ENCODE measurements around the gene MRGPRF. TPM values are rescaled to one million over a fixed set of nuclear protein-coding genes. Genes with fewer than 3 reads are reported as not detected.

The MRGPRF gene
- total RNA-seq, 4 donors from 2014 or later: 17.9 to 119 (median 43.6) TPM

DNA sequence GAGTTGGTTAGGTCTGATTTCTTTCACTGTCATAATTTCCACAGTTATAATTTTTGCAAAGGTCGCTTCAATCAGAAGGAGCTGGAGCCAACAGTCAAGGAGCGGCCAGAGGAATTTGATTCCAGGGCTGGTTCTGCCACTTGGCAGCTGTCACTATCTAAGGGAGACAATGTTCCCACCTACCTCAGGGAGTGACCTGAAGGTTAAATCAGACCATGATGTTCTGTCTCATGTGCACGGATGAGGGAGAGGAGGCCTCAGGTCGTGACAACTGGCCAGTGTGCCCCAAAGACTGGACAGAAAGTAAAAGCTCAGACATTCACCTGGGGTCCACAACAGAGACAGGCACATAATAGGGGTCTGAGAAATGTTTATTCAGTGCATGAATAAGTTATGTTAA is 39.8 kb downstream of the MRGPRF start:
- Histone ChIP-seq H3K4me3 (no peak overlapping the region), H3K27me3 (peaks cover 10% of the 10 kb centered on the region), H3K36me3 (no peaks in the 10 kb centered on the region), H3K9me3 (no peaks in the 10 kb centered on the region), H3K27ac (no peak overlapping the region), H3K4me1 (no peaks in the 10 kb centered on the region)
- in situ Hi-C loops (cut with MboI; ENCODE audit: low pct_ligation_motif_present in 1 of 4, low pct_unique_long_range_greater_than_20kb in 1 of 4, low sequenced_read_pairs in 3 of 4) (no loop called here), intact Hi-C loops (cut with DNase I; ENCODE audit: low total_unique reads) (no loop called here)
- no peak for TF ChIP-seq POLR2A (IDR thresholded peaks at IDR 0.05)
- TF ChIP-seq EP300 (IDR thresholded peaks at IDR 0.05; ENCODE audit: low read depth): no peak
- TF ChIP-seq, protein P1, sequence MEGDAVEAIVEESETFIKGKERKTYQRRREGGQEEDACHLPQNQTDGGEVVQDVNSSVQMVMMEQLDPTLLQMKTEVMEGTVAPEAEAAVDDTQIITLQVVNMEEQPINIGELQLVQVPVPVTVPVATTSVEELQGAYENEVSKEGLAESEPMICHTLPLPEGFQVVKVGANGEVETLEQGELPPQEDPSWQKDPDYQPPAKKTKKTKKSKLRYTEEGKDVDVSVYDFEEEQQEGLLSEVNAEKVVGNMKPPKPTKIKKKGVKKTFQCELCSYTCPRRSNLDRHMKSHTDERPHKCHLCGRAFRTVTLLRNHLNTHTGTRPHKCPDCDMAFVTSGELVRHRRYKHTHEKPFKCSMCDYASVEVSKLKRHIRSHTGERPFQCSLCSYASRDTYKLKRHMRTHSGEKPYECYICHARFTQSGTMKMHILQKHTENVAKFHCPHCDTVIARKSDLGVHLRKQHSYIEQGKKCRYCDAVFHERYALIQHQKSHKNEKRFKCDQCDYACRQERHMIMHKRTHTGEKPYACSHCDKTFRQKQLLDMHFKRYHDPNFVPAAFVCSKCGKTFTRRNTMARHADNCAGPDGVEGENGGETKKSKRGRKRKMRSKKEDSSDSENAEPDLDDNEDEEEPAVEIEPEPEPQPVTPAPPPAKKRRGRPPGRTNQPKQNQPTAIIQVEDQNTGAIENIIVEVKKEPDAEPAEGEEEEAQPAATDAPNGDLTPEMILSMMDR (IDR thresholded peaks at IDR 0.05): no peak
- TF ChIP-seq POLR2AphosphoS5 (IDR thresholded peaks at IDR 0.05): no peak
- DNase-seq: no peak
- WGBS, 2 donors (ENCODE audit: low coverage in 1 of 2): 60 to 68% methylated on average over 1 to 4 of the region's 4 CpGs

- intact Hi-C loops (cut with DNase I; ENCODE audit: low total_unique reads) (no loop called here), in situ Hi-C loops (cut with MboI; ENCODE audit: low pct_ligation_motif_present in 1 of 4, low pct_unique_long_range_greater_than_20kb in 1 of 4, low sequenced_read_pairs in 3 of 4) (no loop called here)
- Histone ChIP-seq H3K36me3 (no peaks in the 10 kb centered on the region), H3K4me3 (no peak overlapping the region), H3K27ac (no peak overlapping the region), H3K27me3 (peaks cover 10% of the 10 kb centered on the region), H3K9me3 (no peaks in the 10 kb centered on the region), H3K4me1 (no peaks in the 10 kb centered on the region)
- WGBS, 2 donors (ENCODE audit: low coverage in 1 of 2): 88 to 92% methylated on average over 2 to 8 of the region's 8 CpGs
- TF ChIP-seq EP300 (IDR thresholded peaks at IDR 0.05; ENCODE audit: low read depth): no peak
- TF ChIP-seq, protein P1 (IDR thresholded peaks at IDR 0.05): no peak
- no peak for TF ChIP-seq POLR2A (IDR thresholded peaks at IDR 0.05)
- no peak for TF ChIP-seq POLR2AphosphoS5 (IDR thresholded peaks at IDR 0.05)
- peak; percentile 1 for DNase-seq
Observed at GRCh38 chr11:68970921-68971636, 42.0 kb downstream of the MRGPRF start.

GRCh38 chr11:68969386-68969785 is 43.7 kb downstream of the MRGPRF start:
- 27 to 73% methylated on average over 3 to 8 of the region's 8 CpGs for WGBS, 2 donors (ENCODE audit: low coverage in 1 of 2)
- Histone ChIP-seq H3K27me3 (peaks cover 10% of the 10 kb centered on the region), H3K36me3 (no peaks in the 10 kb centered on the region), H3K4me3 (no peak overlapping the region), H3K4me1 (no peaks in the 10 kb centered on the region), H3K9me3 (no peaks in the 10 kb centered on the region), H3K27ac (no peak overlapping the region)
- in situ Hi-C loops (cut with MboI; ENCODE audit: low pct_ligation_motif_present in 1 of 4, low pct_unique_long_range_greater_than_20kb in 1 of 4, low sequenced_read_pairs in 3 of 4): no loop called here
- TF ChIP-seq POLR2AphosphoS5 (IDR thresholded peaks at IDR 0.05): no peak
- TF ChIP-seq POLR2A (IDR thresholded peaks at IDR 0.05): no peak
- no peak for TF ChIP-seq EP300 (IDR thresholded peaks at IDR 0.05; ENCODE audit: low read depth)
- TF ChIP-seq, protein P1 (IDR thresholded peaks at IDR 0.05): no peak
- intact Hi-C loops (cut with DNase I; ENCODE audit: low total_unique reads): no loop called here
- no peak for DNase-seq

- in situ Hi-C loops (cut with MboI; ENCODE audit: low pct_ligation_motif_present in 1 of 4, low pct_unique_long_range_greater_than_20kb in 1 of 4, low sequenced_read_pairs in 3 of 4) (no loop called here), intact Hi-C loops (cut with DNase I; ENCODE audit: low total_unique reads) (no loop called here)
- Histone ChIP-seq H3K27ac (peak overlapping the region in 1 of 4 donors; percentile 25), H3K36me3 (no peaks in the 10 kb centered on the region), H3K9me3 (no peaks in the 10 kb centered on the region), H3K27me3 (peaks cover 10% of the 10 kb centered on the region), H3K4me3 (no peak overlapping the region), H3K4me1 (no peaks in the 10 kb centered on the region)
- TF ChIP-seq EP300 (IDR thresholded peaks at IDR 0.05; ENCODE audit: low read depth) (no peak), POLR2AphosphoS5 (IDR thresholded peaks at IDR 0.05) (no peak), POLR2A (IDR thresholded peaks at IDR 0.05) (no peak)
- TF ChIP-seq, protein P1 (IDR thresholded peaks at IDR 0.05): no peak
- DNase-seq: peak; percentile 6
- WGBS, 2 donors (ENCODE audit: low coverage in 1 of 2): 65 to 78% methylated on average over 15 to 29 of the region's 29 CpGs
Observed at GRCh38 chr11:68968306-68969250, 44.5 kb downstream of the MRGPRF start.
